ENCODE results near the gene TSHZ3. TPM values are rescaled to one million over a fixed set of nuclear protein-coding genes. Genes with fewer than 3 reads are reported as not detected.
A peak's percentile ranks its signal among the peaks of the same experiment; 100 is the strongest.

TSHZ3 gene
- total and polyA plus RNA-seq, 4 donors: 1.9 to 12.9 (median 7.0) TPM

DNA sequence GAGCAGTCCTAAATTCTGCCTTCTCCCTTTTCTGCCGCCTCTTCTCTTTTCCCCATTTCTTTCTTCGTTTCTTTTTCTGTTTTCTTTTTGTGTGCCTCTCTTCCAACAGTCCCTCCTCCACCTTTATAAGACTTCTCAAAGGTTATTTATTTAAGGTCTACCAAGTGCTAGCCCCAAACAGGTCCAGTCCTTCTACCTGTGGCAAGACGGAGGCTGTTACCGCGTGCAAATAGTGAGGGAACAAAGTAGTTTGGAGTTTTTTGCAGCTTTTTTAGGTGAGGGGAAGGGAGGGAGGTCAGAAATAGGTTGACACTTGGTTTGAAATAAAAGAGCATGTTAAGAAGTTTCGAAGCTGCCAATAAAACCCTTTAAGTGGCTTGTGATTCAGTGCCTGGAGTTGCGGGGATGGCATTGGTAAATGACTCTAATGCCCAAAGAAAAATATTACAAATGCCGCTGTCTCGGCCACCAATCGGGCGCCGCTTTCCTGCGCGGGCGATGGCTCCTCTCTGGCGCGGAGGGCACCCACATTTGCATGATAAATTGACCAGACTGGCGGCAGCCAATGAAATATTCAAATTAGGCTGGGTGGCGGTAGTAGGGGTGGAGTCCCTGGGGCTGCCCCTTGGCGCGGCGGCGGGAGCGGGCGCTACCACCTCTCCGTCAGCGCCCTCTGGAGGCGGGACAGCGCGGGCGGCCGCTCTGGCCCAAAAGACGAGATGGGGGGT lies 7.5 kb upstream of the TSHZ3 start:
- Histone ChIP-seq H3K27ac (ENCODE audit: low read depth in 1 of 2, low read length in 1 of 2) (no peak overlapping the region), H3K36me3 (ENCODE audit: control insufficient read depth in 4 of 4, insufficient read depth in 4 of 4, low read length in 4 of 4) (no peaks in the 10 kb centered on the region), H3K4me1 (ENCODE audit: control insufficient read depth in 5 of 5, insufficient read depth in 5 of 5, low read length in 5 of 5) (peaks cover 0 to 39% (median 7%) of the 10 kb centered on the region in 5 donors), H3K4me3 (no peak overlapping the region), H3K9me3 (ENCODE audit: control insufficient read depth in 4 of 4, insufficient read depth in 3 of 4, low read length in 3 of 4) (peaks cover 0 to 2% (median 0%) of the 10 kb centered on the region in 4 donors), H3K9ac (ENCODE audit: insufficient read depth in 1 of 2, low read length in 2 of 2) (no peak overlapping the region), H3K27me3 (ENCODE audit: control insufficient read depth in 3 of 3, insufficient read depth in 3 of 3, low read length in 2 of 3) (peaks cover 0 to 83% (median 11%) of the 10 kb centered on the region in 3 donors)
- ATAC-seq (ENCODE audit: insufficient read depth, low FRiP score): no peak
- TF ChIP-seq, protein P1, sequence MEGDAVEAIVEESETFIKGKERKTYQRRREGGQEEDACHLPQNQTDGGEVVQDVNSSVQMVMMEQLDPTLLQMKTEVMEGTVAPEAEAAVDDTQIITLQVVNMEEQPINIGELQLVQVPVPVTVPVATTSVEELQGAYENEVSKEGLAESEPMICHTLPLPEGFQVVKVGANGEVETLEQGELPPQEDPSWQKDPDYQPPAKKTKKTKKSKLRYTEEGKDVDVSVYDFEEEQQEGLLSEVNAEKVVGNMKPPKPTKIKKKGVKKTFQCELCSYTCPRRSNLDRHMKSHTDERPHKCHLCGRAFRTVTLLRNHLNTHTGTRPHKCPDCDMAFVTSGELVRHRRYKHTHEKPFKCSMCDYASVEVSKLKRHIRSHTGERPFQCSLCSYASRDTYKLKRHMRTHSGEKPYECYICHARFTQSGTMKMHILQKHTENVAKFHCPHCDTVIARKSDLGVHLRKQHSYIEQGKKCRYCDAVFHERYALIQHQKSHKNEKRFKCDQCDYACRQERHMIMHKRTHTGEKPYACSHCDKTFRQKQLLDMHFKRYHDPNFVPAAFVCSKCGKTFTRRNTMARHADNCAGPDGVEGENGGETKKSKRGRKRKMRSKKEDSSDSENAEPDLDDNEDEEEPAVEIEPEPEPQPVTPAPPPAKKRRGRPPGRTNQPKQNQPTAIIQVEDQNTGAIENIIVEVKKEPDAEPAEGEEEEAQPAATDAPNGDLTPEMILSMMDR (IDR thresholded peaks at IDR 0.05; ENCODE audit: control extremely low read depth, extremely low read depth): peak; percentile 9
- WGBS, 2 donors: 11 to 25% methylated on average over 30 to 33 of the region's 33 CpGs
- DNase-seq: no peak

DNA sequence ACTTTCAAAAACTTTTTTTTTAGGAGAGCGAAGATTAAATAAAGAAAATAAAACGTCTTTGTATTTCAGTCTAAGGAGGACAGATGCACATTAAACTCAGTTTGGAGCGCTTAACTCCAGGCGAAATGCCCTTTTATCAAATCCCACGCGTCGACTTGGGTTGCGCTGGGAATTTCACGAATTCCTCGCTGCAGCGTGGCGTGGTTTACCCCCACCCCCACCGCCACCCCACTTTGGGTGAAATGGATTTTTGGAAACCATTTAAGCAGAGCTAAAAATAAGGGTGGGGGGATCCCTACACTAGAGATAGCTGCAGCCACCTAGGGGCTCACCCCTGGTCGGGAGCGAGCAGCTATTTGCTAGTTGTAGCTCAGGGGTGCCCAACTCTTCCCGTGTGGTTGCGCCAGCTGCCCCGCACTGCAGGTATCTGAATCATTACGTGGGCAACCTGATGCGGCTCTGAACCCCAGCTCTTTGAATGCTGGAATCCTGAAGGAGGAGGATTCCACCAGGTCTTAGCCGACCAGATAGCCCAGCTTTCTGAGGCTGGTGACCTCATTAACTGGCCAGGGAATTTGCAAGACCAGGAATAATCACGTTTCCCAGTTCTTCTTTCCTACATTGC lies 6.5 kb upstream of the TSHZ3 start:
- ATAC-seq (ENCODE audit: insufficient read depth, low FRiP score): no peak
- H3K4me3 ChIP-seq: no peak overlapping the region
- H3K9me3 ChIP-seq (ENCODE audit: control insufficient read depth in 4 of 4, insufficient read depth in 3 of 4, low read length in 3 of 4): peaks cover 0 to 4% (median 0%) of the 10 kb centered on the region in 4 donors
- TF ChIP-seq, protein P1 (IDR thresholded peaks at IDR 0.05; ENCODE audit: control extremely low read depth, extremely low read depth): no peak
- peaks cover 0 to 39% (median 12%) of the 10 kb centered on the region in 5 donors for H3K4me1 ChIP-seq (ENCODE audit: control insufficient read depth in 5 of 5, insufficient read depth in 5 of 5, low read length in 5 of 5)
- peaks cover 0 to 80% (median 11%) of the 10 kb centered on the region in 3 donors for H3K27me3 ChIP-seq (ENCODE audit: control insufficient read depth in 3 of 3, insufficient read depth in 3 of 3, low read length in 2 of 3)
- WGBS, 2 donors: 21 to 33% methylated on average over 22 of the region's 22 CpGs
- no peak overlapping the region for H3K27ac ChIP-seq (ENCODE audit: low read depth in 1 of 2, low read length in 1 of 2)
- peaks cover 0 to 4% (median 0%) of the 10 kb centered on the region in 4 donors for H3K36me3 ChIP-seq (ENCODE audit: control insufficient read depth in 4 of 4, insufficient read depth in 4 of 4, low read length in 4 of 4)
- no peak overlapping the region for H3K9ac ChIP-seq (ENCODE audit: insufficient read depth in 1 of 2, low read length in 2 of 2)
- no peak for DNase-seq

DNA sequence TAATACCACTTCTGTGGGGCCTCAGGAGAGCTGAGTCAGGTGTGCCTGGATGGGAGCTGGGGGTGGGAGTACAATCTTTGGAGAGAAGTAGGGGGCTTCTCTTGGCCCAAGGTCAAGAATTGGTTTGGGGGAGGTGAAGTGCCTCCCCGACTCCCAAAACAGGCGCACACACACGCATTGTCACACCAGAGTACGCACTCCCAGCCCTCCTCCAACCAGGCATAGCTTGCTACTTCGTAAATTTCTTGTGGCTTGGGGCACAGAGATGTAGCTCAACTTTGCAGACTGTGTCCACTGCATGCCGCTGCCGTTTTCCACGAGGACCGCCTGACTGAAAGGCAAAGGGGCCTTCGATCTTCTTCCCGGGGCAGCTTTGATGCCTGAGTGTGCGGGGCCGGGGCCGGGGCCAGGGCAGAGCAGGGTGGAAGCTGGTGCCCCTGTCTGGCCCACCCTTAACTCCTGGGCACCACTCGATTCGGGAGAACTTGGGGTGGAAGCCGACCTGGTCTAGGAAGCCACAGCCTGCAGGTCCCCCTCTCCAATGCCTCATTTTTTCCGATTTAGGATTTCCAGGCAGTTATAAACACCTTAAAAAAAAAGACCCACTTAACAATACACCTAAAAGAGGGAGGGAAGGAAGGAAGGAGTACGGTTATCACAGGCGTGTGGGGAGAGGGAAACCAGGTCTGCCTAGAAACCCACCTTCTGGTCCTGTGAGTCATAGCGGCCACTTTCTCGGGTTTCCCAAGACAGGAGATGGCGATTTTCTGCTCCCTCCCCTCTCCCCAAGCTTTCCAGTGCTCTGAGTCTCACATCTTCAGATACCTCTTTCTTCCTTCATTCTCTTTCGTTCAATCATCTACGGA lies 5.8 kb upstream of the TSHZ3 start:
- Histone ChIP-seq H3K4me3 (no peak overlapping the region), H3K36me3 (ENCODE audit: control insufficient read depth in 4 of 4, insufficient read depth in 4 of 4, low read length in 4 of 4) (peaks cover 0 to 4% (median 0%) of the 10 kb centered on the region in 4 donors), H3K4me1 (ENCODE audit: control insufficient read depth in 5 of 5, insufficient read depth in 5 of 5, low read length in 5 of 5) (peaks cover 0 to 39% (median 12%) of the 10 kb centered on the region in 5 donors), H3K27me3 (ENCODE audit: control insufficient read depth in 3 of 3, insufficient read depth in 3 of 3, low read length in 2 of 3) (peaks cover 0 to 72% (median 11%) of the 10 kb centered on the region in 3 donors), H3K27ac (ENCODE audit: low read depth in 1 of 2, low read length in 1 of 2) (no peak overlapping the region), H3K9ac (ENCODE audit: insufficient read depth in 1 of 2, low read length in 2 of 2) (no peak overlapping the region), H3K9me3 (ENCODE audit: control insufficient read depth in 4 of 4, insufficient read depth in 3 of 4, low read length in 3 of 4) (peaks cover 0 to 4% (median 0%) of the 10 kb centered on the region in 4 donors)
- WGBS, 2 donors: 11 to 23% methylated on average over 25 of the region's 25 CpGs
- DNase-seq (peak; percentile 56 to 63 (median 58)), ATAC-seq (ENCODE audit: insufficient read depth, low FRiP score) (no peak)
- TF ChIP-seq, protein P1 (IDR thresholded peaks at IDR 0.05; ENCODE audit: control extremely low read depth, extremely low read depth): no peak

All from lung (tissue), 12 donors.